ENCODE results near the gene AMY1B.
"Not testable (repeated sequence)": the region's sequence is repeated elsewhere in the genome, so short reads cannot be mapped to it uniquely, and the experiment has no call there.

AMY1B gene

DNA sequence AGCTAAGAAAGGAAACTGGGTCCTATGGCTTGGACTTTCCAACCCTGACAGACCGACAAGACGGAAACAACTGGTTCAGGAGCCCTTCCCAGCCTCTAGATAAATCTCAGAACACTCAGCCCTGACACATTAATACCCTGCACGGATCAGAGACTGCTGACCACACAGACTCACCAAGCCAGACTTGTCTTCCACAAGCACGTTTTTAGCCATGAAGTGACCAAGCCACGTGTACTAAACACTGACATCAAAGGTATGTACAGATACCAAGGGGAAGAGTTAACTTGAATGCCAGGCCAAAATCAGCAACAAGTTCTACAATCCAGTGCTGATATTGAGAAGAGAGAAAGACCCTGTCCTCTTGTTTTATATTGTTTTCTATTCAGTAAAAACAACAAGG is at the start of gene AMY1B:
TSS of gene AMY1B (minus strand) at position 101 of the 400 bp plus-strand sequence. CDS start 571 bp downstream, outside the sequence.
- not testable (repeated sequence) for DNase-seq (ENCODE audit: low spot score)

GRCh38 chr1:103745040-103745439 is 49.0 kb upstream of the AMY1B start:
- DNase-seq (ENCODE audit: low spot score), result not testable (repeated sequence)

GRCh38 chr1:103744449-103744848 is 48.4 kb upstream of the AMY1B start:
- DNase-seq (ENCODE audit: low spot score), result not testable (repeated sequence)

GRCh38 chr1:103738031-103738430 is 42.0 kb upstream of the AMY1B start:
- DNase-seq (ENCODE audit: low spot score), result not testable (repeated sequence)

- not testable (repeated sequence) for DNase-seq (ENCODE audit: low spot score)
These were observed 39.3 kb upstream of the AMY1B start for GRCh38 chr1:103735334-103735733.

GRCh38 chr1:103721473-103721872 is 25.5 kb upstream of the AMY1B start:
- DNase-seq (ENCODE audit: low spot score), result not testable (repeated sequence)

DNA sequence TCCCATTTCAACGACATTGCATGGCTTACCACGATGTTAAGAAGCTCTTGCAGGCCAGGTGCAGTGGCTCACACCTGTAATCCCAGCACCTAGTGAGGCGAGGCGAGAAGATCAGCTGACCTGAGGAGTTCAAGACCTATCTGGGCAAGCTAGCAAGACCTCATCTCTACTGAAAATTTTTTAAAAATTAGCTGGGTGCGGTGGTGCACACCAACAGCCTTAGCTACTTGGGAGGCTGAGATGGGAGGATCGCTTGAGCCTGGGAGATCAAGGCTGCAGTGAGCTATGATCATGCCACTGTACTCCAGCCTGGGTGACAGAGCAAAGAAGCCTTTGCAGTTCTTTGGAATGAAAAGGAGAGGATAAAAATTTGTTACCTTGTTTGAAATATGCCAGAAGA is 21.4 kb upstream of the AMY1B start:
- DNase-seq (ENCODE audit: low spot score), result not testable (repeated sequence)

GRCh38 chr1:103710381-103710780 is 14.4 kb upstream of the AMY1B start:
- DNase-seq (ENCODE audit: low spot score), result not testable (repeated sequence)

DNA sequence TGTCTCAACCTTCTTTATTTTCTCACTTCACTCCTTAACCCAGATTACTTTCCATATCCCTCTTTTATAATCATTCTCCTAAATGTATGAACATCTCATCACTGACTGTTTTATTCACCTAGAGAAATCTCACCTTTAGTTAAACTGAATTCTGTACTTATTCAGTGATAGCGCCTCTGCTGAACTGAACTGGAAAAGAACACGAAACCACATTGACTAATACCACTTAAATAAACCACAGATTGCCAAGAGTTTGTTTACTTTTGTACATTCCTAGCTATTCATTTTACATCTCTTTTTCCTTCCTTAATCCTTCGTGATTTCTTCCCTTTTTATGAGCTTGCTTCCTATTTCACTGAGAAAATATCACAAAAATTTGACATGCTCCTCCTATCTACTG is 11.7 kb upstream of the AMY1B start:
- DNase-seq (ENCODE audit: low spot score), result not testable (repeated sequence)

- DNase-seq (ENCODE audit: low spot score), result not testable (repeated sequence)
These were observed 5.2 kb upstream of the AMY1B start for GRCh38 chr1:103701256-103701655.

GRCh38 chr1:103700669-103701068 is 4.7 kb upstream of the AMY1B start:
- DNase-seq (ENCODE audit: low spot score), result not testable (repeated sequence)

GRCh38 chr1:103697430-103697829 is 1.4 kb upstream of the AMY1B start:
- not testable (repeated sequence) for DNase-seq (ENCODE audit: low spot score)

- DNase-seq (ENCODE audit: low spot score), result not testable (repeated sequence)
These were observed 19.7 kb downstream of the AMY1B start for GRCh38 chr1:103676335-103676734.

- not testable (repeated sequence) for DNase-seq (ENCODE audit: low spot score)
These were observed 40.5 kb downstream of the AMY1B start, which contains the start of gene AMY1A for GRCh38 chr1:103655460-103655859. Gene AMY1A (plus strand): TSS chr1:103655760. CDS start chr1:103656331, 571 bp downstream.

DNA sequence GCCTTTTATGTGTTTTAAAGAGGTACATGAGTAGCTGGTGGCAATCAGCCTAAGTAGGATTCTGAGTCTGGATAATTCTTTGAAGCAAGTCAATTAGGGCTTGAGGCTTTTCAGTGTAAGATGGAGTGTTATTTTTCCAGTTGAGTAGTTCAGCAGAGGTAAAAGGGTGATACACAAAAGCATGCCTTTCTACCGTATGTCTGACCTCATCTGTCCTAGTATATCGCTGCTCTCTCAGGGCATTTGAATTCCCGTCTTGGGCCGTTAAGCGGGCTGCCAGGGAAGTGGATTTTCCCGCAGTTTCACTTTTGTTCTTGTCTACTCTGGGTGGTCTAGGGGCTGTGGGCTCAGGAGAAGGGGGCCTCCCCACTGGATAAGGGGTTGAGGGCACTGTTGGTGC is 41.9 kb downstream of the AMY1B start:
- not testable (repeated sequence) for DNase-seq (ENCODE audit: low spot score)

- not testable (repeated sequence) for DNase-seq (ENCODE audit: low spot score)
These were observed 45.1 kb downstream of the AMY1B start for GRCh38 chr1:103650889-103651288.

- DNase-seq (ENCODE audit: low spot score), result not testable (repeated sequence)
These were observed 45.7 kb downstream of the AMY1B start for GRCh38 chr1:103650305-103650704.

- DNase-seq (ENCODE audit: low spot score), result not testable (repeated sequence)
These were observed 52.1 kb downstream of the AMY1B start for GRCh38 chr1:103643908-103644307.

GRCh38 chr1:103641194-103641593 is 54.8 kb downstream of the AMY1B start:
- DNase-seq (ENCODE audit: low spot score), result not testable (repeated sequence)

All from COLO829 (cell line).